SKM-1 treated with dmso at 0.1 percent for 144 hours (cell line): ENCODE measurements around the gene PRPF40A.

Experiments
- DNase-seq: peaks from one replicate; lab custom pipeline; 2025; ENCODE audit not compliant: unreplicated experiment; lab: John Stamatoyannopoulos, UW

Gene PRPF40A

GRCh38 chr2:152655880-152656279, 61.4 kb downstream of the PRPF40A start:
- no peak for DNase-seq

DNA sequence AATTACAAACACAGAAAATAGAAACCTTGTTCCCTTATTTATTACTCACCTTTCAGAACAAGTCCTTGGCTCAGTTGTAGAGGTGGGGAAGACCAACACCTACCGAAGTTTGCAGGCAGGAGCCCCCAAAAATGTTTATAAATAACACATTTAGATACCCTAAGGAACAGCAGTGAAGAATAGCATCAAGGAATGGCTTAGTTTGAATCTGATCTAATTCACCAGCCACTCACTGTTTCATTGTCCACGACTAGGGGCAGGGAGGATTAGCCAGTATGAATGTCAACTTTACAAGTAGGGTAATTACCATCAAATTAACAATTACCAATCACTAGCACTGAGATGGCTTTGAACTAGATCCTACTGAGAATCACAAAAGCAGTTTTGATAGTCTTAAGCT, 65.4 kb downstream of the PRPF40A start:
- DNase-seq: no peak

- no peak for DNase-seq
Observed at GRCh38 chr2:152650768-152651371, 66.4 kb downstream of the PRPF40A start.

- no peak for DNase-seq
Observed at GRCh38 chr2:152649997-152650396, 67.3 kb downstream of the PRPF40A start.

- DNase-seq: no peak
Observed at GRCh38 chr2:152648336-152648735, 68.9 kb downstream of the PRPF40A start.

DNA sequence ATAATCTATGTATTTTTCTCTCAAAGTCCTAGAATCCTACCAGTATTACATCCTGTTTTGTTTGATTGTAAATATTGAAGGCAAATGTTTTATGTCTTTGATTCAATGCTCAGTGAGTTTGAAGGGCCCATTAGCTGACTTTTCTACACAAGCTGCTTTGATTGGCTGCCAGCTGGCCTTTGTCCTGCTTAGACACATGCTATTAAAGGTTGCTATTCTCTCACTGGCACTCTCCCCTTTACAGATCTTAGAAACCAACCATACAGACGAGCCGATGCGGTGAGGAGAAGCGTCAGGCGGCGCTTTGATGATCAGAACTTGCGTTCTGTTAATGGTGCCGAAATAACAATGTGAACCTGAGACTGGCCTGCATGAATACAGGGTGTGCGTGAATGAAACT, 69.7 kb downstream of the PRPF40A start:
- no peak for DNase-seq

DNA sequence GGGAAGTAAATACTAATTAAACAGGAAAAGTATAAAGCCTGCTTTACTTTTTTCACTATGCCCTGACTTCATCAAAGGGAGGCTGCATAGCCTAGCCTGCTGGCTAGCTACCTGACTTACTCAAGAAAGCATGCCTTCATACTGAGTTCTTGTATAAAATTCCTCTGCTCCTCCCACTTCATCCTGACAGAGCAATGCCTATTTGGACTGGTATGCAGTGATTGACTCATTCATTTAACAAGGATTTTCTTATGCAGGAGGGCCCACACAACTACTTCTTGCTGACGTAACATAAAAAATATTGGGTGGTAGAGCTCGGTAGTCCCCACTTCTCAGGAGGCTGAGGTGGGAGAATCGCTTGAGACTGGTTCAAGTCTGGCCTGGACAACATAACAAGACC, 70.5 kb downstream of the PRPF40A start:
- DNase-seq: no peak

DNA sequence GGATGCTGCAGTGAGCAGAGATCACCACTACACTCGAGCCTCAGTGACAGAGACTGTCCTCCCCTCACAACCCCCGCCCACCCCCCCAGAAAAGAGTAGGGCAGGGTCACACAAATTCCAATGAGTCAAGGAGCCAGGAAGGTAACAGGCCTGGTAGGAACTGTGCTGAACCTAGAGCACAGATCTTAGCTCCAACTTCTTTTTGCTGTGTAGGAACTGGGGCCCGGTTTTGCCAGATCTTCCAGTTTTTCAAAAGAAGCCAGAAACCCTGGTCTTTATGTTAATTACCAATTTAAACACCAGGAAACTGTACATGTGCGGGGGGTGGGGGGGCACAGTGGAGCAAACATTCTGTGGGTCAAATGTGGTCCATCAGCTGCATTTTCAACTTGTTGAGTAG, 71.0 kb downstream of the PRPF40A start:
- no peak for DNase-seq

- no peak for DNase-seq
Observed at GRCh38 chr2:152644189-152644873, 72.9 kb downstream of the PRPF40A start.

GRCh38 chr2:152638590-152638989, 78.7 kb downstream of the PRPF40A start:
- no peak for DNase-seq

DNA sequence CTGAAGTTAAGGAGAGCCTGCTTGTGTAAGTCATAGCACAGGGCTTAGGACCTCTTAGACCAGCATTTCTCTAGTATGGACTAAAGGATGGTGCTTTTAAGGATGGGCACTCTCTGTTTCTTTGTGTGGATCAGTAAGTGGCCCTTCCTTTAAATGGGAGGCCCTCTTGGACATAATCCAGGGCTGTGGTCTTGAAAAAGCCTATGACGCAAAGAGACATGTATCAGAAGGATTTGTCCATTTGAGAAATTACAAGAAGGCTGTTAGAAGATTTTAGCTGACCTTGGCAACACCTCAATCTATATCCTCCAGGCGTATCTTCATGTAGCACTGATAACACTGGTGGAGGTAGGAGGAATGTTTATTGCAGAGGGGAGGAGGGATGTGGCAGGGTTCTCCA, 79.2 kb downstream of the PRPF40A start:
- no peak for DNase-seq

GRCh38 chr2:152637251-152637650, 80.0 kb downstream of the PRPF40A start:
- no peak for DNase-seq

- peak; percentile 64 for DNase-seq
Observed at GRCh38 chr2:152635635-152636298, 81.5 kb downstream of the PRPF40A start.

DNA sequence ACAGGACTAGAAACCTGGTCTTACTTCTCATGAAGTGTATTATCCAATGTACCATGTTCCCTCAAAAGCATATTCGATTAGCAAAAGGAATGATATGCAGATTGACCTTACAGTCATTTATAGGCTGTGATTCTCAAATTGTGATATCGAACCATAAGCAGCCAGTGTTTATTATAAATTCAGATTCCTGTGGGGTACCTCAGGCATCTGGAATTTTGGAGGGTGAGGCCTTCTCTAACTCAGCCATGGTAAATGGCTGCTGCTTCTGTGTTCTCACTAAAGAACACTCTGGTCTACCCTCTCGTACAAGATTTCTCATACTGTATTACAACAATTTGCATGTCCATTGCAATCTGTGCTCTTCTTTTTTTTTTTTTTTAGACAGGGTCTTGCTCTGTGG, 84.5 kb downstream of the PRPF40A start:
- DNase-seq: no peak

DNA sequence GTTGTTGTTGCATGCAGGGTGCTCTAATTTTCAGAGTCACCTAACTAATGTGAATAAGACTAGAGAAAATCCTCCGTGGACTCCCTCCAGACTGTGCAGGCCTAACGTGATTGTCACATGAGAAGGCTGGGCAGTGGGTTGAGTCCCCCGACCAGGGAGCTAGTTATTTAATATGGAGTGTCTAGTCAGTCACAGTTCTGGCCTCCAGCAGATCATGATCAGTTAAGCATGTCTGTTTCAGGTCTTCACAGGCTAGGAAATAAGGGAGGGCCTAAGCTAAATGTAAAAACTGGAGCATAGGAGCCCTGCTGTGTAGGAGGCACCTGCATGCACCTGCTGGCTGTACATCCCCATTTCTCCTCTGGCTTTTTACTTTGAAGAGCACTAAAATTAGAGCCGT, 86.8 kb downstream of the PRPF40A start:
- DNase-seq: no peak

DNA sequence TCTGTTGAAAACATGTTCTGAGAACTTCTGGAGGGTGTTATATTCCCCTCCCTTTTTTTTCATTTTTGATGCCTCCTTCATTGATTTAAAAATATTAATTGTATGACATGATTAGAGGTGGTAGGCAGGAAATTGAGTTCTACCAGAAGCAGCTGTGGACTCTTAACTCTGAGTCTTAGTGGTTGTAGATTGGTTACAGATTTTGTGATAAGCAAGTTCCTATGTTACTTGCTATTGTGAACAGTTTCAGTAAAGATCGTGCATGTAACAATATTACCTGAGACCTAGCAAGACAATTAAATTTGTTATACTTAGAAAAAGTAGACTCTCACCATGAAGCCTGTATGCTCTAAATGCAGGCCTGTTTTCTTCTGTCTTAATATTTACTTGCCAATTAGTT, 88.1 kb downstream of the PRPF40A start:
- DNase-seq: no peak

GRCh38 chr2:152627351-152627957, 89.8 kb downstream of the PRPF40A start:
- DNase-seq: peak; percentile 32

DNA sequence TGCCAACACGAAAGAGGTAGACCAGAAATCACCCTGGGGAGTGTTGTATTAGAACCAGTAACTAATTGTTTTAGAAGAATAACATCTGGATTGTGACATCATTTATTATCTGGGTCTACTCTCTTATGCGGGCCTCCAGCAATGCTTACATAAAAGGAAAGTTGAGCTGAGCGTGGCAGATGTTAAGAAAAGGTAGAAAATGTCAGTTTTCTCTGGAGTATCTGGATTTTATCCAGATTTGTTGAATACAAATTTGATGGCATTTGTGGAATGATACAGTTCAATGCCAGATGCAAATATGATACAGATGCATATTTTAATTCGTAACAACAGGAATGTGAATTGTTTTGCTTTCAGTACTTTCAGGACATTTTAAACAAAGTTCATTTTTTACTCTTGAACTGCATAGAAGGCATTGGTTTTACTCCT, 90.3 kb downstream of the PRPF40A start:
- DNase-seq: no peak

DNA sequence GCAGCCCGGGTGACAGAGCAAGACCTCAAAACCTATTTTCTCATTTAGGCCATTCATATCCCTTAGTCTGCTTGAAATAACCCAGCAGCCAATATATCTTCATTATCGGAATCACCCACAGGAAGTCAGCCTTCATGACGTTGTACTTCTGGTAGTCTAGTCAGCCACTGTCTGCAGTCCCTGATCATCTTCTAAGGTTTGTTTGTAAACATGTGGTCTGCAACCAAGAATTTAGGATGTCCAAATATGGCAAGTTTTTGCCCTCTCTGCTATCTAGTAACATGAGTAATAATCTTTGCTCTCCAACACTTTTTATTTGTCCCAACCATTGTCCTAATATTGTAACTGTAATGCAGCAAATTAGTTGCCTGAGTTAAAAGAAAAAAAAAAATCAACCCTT, 92.5 kb downstream of the PRPF40A start:
- no peak for DNase-seq

- no peak for DNase-seq
Observed at GRCh38 chr2:152623775-152624174, 93.5 kb downstream of the PRPF40A start.

- DNase-seq: no peak
Observed at GRCh38 chr2:152623076-152623740, 94.1 kb downstream of the PRPF40A start.
